GM18519 (cell line): ENCODE results near the gene SMIM38.

ENCODE experiments used
- ATAC-seq: cut with Tn5 transposase; IDR thresholded peaks from one replicate; pipeline ENCODE4 v1.9.1; 2021; ENCODE audit warnings: mild to moderate bottlenecking, moderate library complexity; ENCODE audit not compliant: unreplicated experiment, low FRiP score

Gene SMIM38

GRCh38 chr11:69199583-69200315 lies 44.0 kb downstream of the SMIM38 start:
- no peak for ATAC-seq

- ATAC-seq, result no peak
Observed at GRCh38 chr11:69200331-69201065, 44.8 kb downstream of the SMIM38 start.

DNA sequence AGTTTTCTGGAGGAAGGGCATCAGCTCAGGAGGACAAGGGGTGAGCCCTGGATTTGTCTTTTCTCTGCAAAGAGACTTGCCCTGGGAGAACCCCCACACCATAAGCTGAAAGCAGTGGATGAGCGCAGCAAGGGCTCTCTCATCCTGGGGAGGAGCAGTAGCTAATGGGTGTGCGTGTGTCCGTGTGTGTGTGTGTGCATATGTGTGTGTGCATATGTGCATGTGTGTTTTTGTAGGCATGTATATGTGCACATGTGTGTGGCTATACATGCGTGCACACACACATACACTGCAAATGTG lies 45.3 kb downstream of the SMIM38 start:
- ATAC-seq, result no peak

DNA sequence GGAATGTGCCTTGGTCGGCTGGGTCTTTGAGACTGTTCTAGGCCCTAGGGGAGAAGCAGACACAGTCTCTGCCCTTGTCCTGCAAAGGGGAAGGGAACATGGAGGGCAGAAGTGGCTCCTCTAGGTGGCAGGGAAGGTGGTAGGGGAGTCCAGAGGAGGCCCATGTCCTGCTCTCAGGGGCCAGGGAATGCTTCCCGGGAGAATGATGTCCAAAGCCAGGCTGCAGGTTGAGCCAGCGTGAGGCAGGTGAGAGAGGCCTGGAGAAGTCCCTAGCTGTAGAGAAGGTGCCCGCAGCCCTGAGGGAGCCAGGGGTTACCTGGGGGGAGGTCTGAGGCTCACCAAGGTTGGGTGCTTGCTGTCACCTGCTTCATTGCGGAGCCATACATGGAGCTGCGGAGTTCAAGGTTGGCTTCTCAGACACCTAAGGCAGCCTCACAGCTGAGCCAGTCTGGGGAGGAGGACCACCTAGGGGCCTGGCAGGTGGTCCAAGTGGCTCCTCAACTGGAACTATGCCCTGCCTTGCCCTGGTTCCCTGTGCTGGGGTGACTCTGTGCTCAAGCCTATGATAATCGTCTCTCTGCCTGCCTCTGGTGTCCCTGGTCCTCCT lies 46.1 kb downstream of the SMIM38 start:
- no peak for ATAC-seq

DNA sequence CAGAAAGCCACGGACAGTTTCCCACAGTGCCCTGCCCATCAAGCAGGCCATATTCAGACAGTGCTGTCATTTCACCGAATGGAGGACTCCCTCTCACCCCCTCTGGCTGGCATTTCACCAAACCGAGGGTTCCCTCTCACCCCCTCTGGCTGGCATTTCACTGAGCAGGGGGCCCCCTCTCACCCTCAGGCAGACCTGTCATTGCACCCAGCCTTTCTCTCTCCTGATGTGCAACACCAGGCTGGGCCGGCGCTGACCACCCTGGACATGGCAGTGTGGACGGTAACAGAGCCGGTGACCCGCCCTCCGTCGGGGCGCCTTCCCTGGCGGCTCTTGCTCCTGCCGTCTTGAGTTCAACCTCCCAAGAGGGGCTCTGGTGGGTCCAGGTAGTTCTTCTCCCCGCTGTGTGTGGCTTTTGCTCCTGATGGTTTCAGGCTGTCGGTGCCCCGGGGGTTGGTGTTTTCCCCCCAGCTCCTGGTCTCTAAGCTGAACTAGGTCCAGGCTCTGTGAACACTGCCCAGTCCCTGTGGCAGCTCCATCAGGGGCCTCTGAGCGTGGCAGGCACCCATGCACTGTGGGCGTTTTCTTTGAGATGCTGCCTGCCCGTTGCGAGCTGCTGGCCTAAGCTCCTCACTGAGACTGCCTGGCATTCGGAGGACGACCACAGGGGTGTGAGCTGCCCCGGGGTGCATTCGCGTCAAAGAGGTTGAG lies 46.9 kb downstream of the SMIM38 start:
- ATAC-seq, result no peak

GRCh38 chr11:69203381-69203780 lies 47.6 kb downstream of the SMIM38 start:
- no peak for ATAC-seq

DNA sequence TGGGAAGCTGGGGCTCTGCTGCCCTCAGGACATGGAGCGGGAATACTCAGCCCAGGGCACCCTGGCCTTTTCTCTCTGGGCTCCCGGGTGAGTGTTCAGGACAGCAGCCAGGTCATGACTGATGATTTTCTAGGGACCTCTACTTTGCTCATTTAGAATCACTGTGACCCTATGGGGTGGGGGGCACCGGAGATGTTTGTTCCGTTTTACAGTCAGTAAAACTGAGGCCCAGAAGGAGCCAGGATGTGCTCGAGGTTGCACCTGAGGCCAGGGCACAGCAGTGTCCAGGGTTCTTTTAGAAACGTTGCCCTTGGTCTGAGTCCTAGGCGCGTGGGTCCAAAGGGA lies 48.1 kb downstream of the SMIM38 start:
- no peak for ATAC-seq

GRCh38 chr11:69204246-69204940 lies 48.7 kb downstream of the SMIM38 start:
- ATAC-seq, result no peak

- no peak for ATAC-seq
Observed at GRCh38 chr11:69204941-69205742, 49.4 kb downstream of the SMIM38 start.
